HepG2 (cell line): ENCODE data around the gene RNF208. TPM values are rescaled to one million over a fixed set of nuclear protein-coding genes. Genes with fewer than 3 reads are reported as not detected.

ENCODE experiments used
- ETV5 ChIP-seq: IDR thresholded peaks from 2 replicates; pipeline ENCODE4 v1.6.1; 2018; ENCODE audit warnings: missing biosample characterization, missing genetic modification reagents, inconsistent platforms, borderline replicate concordance
- GATAD2A ChIP-seq: IDR thresholded peaks from 2 replicates; pipeline ENCODE4 v1.6.1; 2016
- HBP1 ChIP-seq: IDR thresholded peaks from 2 replicates; pipeline ENCODE4 v1.6.1; 2016; ENCODE audit warnings: low read depth, control low read depth
- HOXD1 ChIP-seq: sonication (generic); formaldehyde crosslinking; IDR thresholded peaks from 2 replicates; pipeline ENCODE4 v1.5.0; 2020; ENCODE audit warnings: missing genetic modification reagents
- LBX2 ChIP-seq: sonication (generic); formaldehyde crosslinking; IDR thresholded peaks from 2 replicates; pipeline ENCODE4 v1.5.0; 2020; ENCODE audit warnings: missing genetic modification reagents, mild to moderate bottlenecking, borderline replicate concordance
- REXO4 ChIP-seq: sonication (generic); formaldehyde crosslinking; IDR thresholded peaks from 2 replicates; pipeline ENCODE4 v1.8.0; 2022; ENCODE audit warnings: missing genetic modification reagents, mild to moderate bottlenecking, borderline replicate concordance
- RFXAP ChIP-seq: sonication (generic); formaldehyde crosslinking; IDR thresholded peaks from 2 replicates; pipeline ENCODE4 v1.4.0; 2020; ENCODE audit warnings: missing genetic modification reagents, borderline replicate concordance
- TFE3 ChIP-seq: IDR thresholded peaks from 2 replicates; pipeline ENCODE4 v1.6.1; 2016
- ZBTB21 ChIP-seq: sonication (generic); formaldehyde crosslinking; IDR thresholded peaks from 2 replicates; pipeline ENCODE4 v1.4.0; 2020; ENCODE audit warnings: missing genetic modification reagents
- ZBTB7B ChIP-seq: sonication (generic); formaldehyde crosslinking; IDR thresholded peaks from 2 replicates; pipeline ENCODE4 v1.4.0; 2020; ENCODE audit warnings: missing genetic modification reagents
- ZKSCAN1 ChIP-seq: fragments of 150-350 bp; IDR thresholded peaks from 2 replicates; pipeline ENCODE4 v1.6.1; 2014; ENCODE audit warnings: low read length
- ZNF230 ChIP-seq: sonication (generic); formaldehyde crosslinking; IDR thresholded peaks from 2 replicates; pipeline ENCODE4 v1.4.0; 2020; ENCODE audit warnings: mild to moderate bottlenecking, missing genetic modification reagents
- ZNF510 ChIP-seq: sonication (generic); formaldehyde crosslinking; IDR thresholded peaks from 2 replicates; pipeline ENCODE4 v1.4.0; 2020; ENCODE audit warnings: low read depth, mild to moderate bottlenecking, missing genetic modification reagents
- ZNF687 ChIP-seq: sonication (generic); formaldehyde crosslinking; IDR thresholded peaks from 2 replicates; pipeline ENCODE4 v1.5.1; 2020; ENCODE audit warnings: mild to moderate bottlenecking, missing genetic modification reagents, moderate library complexity
- polyA plus RNA-seq, 8 experiments: library from polyadenylated mRNA; depleted of rRNA in 3 of 8; stranded (reverse) in 7 of 8; unstranded in 1 of 8; fragments of >200 nt; fragmentation: Illumina TruSeq in 4 of 8; extraction: Trizol in 4 of 8; gene quantifications; 2 replicates each; pipeline versions ENCODE4 v1.2.1 to v1.2.3, GENCODE V29; 2011 to 2016; ENCODE audit warnings: low read depth in 4 of 8, missing spikeins in 1 of 8, mixed read lengths in 1 of 8; ENCODE audit not compliant: insufficient read depth in 1 of 8
- total RNA-seq, 5 experiments: library from RNA; depleted of rRNA; stranded (reverse); fragments of >200 nt; fragmentation: Illumina TruSeq; extraction: Trizol; gene quantifications; 2 replicates each; pipeline ENCODE4 v1.2.3, GENCODE V29; 2016; ENCODE audit warnings: low read depth in 1 of 5
- TF ChIP-seq, protein P1 (sequence below): sonication (generic); formaldehyde crosslinking; IDR thresholded peaks from 2 replicates; pipeline ENCODE4 v1.4.0; 2020; ENCODE audit warnings: missing genetic modification reagents

Gene RNF208
- total and polyA plus RNA-seq, 2 of the 13 experiments (the other 11 are each of a cell fraction or from before 2014, with no cell fraction given) = 1.6 to 2.1 TPM

DNA sequence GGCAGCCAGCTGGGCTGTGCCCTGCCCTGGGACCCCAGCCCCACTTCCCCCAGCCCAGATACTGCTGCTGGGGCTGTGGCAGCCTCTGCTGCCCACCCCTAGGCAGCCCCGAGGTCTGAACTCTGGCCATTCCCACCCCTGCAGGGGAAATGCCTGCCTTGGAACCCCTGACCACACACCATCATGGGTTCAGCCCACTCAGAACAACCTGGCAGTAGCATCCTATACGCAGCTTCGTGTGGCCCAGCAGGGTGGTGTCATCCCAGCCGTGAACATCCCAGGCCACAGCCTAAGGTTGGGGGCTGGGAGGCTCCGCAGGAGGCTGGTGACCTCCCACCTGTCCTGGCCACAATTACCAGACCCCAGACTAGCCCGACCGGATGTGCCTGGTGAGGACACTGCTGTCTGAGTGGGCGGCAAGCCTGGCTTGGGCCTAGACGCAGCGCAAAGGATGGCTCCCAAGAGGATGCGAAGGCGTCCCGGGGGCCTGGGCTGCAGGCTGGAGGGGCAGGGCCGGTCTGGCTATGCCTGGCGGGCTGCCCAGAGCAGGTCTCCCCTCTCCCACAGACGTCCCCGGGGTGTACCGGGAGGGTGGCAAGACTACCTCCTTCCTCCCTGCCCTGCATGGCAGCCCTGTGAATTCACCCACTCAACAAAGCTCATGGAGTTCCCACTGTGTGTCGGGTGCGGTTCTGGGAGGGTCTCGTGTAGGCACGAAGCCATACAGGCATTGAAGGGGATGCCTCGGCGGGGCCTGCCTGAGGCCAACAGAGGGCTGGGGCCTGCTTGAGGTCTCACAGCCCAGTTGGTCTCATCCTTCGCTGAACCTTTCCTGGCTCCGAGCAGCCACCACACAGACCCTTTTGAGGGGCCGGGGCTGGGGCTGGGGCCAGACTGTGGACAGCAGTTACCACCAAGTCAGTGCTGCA is 7.2 kb upstream of the RNF208 start (continued):
- TF ChIP-seq ETV5 (CRISPR knock-in tag) (peak; percentile 40; the same call in 1 of the 2 replicates), ZBTB21 (CRISPR knock-in tag) (no peak), ZNF230 (CRISPR knock-in tag) (no peak), HBP1 (CRISPR knock-in tag) (no peak), TFE3 (CRISPR knock-in tag) (0 out of 2 replicates have a peak, but pooled peaks have one; percentile 8), ZKSCAN1 (no peak), ZBTB7B (peak; percentile 57; the same call in 1 of the 2 replicates), LBX2 (no peak; the same call in 1 of the 2 replicates), ZNF510 (no peak), GATAD2A (CRISPR knock-in tag) (0 out of 2 replicates have a peak, but pooled peaks have one; percentile 0), HOXD1 (CRISPR knock-in tag) (0 out of 2 replicates have a peak, but pooled peaks have one; percentile 24), REXO4 (CRISPR knock-in tag) (no peak), RFXAP (CRISPR knock-in tag) (peak; percentile 44; the same call in 1 of the 2 replicates), ZNF687 (peak; percentile 64)
- TF ChIP-seq, protein P1, sequence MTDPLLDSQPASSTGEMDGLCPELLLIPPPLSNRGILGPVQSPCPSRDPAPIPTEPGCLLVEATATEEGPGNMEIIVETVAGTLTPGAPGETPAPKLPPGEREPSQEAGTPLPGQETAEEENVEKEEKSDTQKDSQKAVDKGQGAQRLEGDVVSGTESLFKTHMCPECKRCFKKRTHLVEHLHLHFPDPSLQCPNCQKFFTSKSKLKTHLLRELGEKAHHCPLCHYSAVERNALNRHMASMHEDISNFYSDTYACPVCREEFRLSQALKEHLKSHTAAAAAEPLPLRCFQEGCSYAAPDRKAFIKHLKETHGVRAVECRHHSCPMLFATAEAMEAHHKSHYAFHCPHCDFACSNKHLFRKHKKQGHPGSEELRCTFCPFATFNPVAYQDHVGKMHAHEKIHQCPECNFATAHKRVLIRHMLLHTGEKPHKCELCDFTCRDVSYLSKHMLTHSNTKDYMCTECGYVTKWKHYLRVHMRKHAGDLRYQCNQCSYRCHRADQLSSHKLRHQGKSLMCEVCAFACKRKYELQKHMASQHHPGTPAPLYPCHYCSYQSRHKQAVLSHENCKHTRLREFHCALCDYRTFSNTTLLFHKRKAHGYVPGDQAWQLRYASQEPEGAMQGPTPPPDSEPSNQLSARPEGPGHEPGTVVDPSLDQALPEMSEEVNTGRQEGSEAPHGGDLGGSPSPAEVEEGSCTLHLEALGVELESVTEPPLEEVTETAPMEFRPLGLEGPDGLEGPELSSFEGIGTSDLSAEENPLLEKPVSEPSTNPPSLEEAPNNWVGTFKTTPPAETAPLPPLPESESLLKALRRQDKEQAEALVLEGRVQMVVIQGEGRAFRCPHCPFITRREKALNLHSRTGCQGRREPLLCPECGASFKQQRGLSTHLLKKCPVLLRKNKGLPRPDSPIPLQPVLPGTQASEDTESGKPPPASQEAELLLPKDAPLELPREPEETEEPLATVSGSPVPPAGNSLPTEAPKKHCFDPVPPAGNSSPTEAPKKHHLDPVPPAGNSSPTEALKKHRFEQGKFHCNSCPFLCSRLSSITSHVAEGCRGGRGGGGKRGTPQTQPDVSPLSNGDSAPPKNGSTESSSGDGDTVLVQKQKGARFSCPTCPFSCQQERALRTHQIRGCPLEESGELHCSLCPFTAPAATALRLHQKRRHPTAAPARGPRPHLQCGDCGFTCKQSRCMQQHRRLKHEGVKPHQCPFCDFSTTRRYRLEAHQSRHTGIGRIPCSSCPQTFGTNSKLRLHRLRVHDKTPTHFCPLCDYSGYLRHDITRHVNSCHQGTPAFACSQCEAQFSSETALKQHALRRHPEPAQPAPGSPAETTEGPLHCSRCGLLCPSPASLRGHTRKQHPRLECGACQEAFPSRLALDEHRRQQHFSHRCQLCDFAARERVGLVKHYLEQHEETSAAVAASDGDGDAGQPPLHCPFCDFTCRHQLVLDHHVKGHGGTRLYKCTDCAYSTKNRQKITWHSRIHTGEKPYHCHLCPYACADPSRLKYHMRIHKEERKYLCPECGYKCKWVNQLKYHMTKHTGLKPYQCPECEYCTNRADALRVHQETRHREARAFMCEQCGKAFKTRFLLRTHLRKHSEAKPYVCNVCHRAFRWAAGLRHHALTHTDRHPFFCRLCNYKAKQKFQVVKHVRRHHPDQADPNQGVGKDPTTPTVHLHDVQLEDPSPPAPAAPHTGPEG (CRISPR knock-in tag) = no peak
